ENCODE data around the gene CRYBG1.

CRYBG1 gene

GRCh38 chr6:106417572-106418147 is 57.1 kb downstream of the CRYBG1 start:
- H3K27me3 ChIP-seq (ENCODE audit: insufficient read depth, poor library complexity, severe bottlenecking) = peaks cover 3% of the 10 kb centered on the region
- no peak for TF ChIP-seq CTCF (IDR thresholded peaks at IDR 0.05; ENCODE audit: insufficient read depth, low read length)
- no peak for TF ChIP-seq REST (IDR thresholded peaks at IDR 0.05; ENCODE audit: insufficient replicate concordance, low read depth)
- TF ChIP-seq GABPA (IDR thresholded peaks at IDR 0.05; ENCODE audit: low read depth) = no peak
- no peak for TF ChIP-seq POLR2AphosphoS5 (IDR thresholded peaks at IDR 0.05; ENCODE audit: low read depth)
- no peak for TF ChIP-seq SPI1 (IDR thresholded peaks at IDR 0.05; ENCODE audit: borderline replicate concordance, low read depth)
- no peak overlapping the region for H3K4me3 ChIP-seq (replicated peaks; ENCODE audit: insufficient read depth, low read length)
- no peak for DNase-seq (ENCODE audit: low read depth in 1 of 2, low spot score in 1 of 2)
- H3K27ac ChIP-seq (replicated peaks) = no peak overlapping the region

GRCh38 chr6:106419900-106420613 is 59.5 kb downstream of the CRYBG1 start:
- no peak overlapping the region for H3K27ac ChIP-seq (replicated peaks)
- H3K4me3 ChIP-seq (replicated peaks; ENCODE audit: insufficient read depth, low read length) = no peak overlapping the region
- H3K27me3 ChIP-seq (ENCODE audit: insufficient read depth, poor library complexity, severe bottlenecking) = no peaks in the 10 kb centered on the region
- TF ChIP-seq SPI1 (IDR thresholded peaks at IDR 0.05; ENCODE audit: borderline replicate concordance, low read depth) (no peak), REST (IDR thresholded peaks at IDR 0.05; ENCODE audit: insufficient replicate concordance, low read depth) (no peak), POLR2AphosphoS5 (IDR thresholded peaks at IDR 0.05; ENCODE audit: low read depth) (no peak), CTCF (IDR thresholded peaks at IDR 0.05; ENCODE audit: insufficient read depth, low read length) (no peak), GABPA (IDR thresholded peaks at IDR 0.05; ENCODE audit: low read depth) (no peak)
- no peak for DNase-seq (ENCODE audit: low read depth in 1 of 2, low spot score in 1 of 2)

GRCh38 chr6:106421496-106421895 is 61.0 kb downstream of the CRYBG1 start:
- TF ChIP-seq POLR2AphosphoS5 (IDR thresholded peaks at IDR 0.05; ENCODE audit: low read depth) = no peak
- TF ChIP-seq SPI1 (IDR thresholded peaks at IDR 0.05; ENCODE audit: borderline replicate concordance, low read depth) = no peak
- TF ChIP-seq GABPA (IDR thresholded peaks at IDR 0.05; ENCODE audit: low read depth) = no peak
- TF ChIP-seq CTCF (IDR thresholded peaks at IDR 0.05; ENCODE audit: insufficient read depth, low read length) = no peak
- TF ChIP-seq REST (IDR thresholded peaks at IDR 0.05; ENCODE audit: insufficient replicate concordance, low read depth) = no peak
- Histone ChIP-seq H3K27me3 (ENCODE audit: insufficient read depth, poor library complexity, severe bottlenecking) (no peaks in the 10 kb centered on the region), H3K4me3 (replicated peaks; ENCODE audit: insufficient read depth, low read length) (no peak overlapping the region), H3K27ac (replicated peaks) (no peak overlapping the region)
- no peak for DNase-seq (ENCODE audit: low read depth in 1 of 2, low spot score in 1 of 2)
